Measurements from ENCODE around the gene TTC39C.
"Not testable (repeated sequence)": the region's sequence is repeated elsewhere in the genome, so short reads cannot be mapped to it uniquely, and the experiment has no call there.

The TTC39C gene

GRCh38 chr18:24018299-24018886 is 3.8 kb downstream of the TTC39C start:
- DNase-seq = no peak

DNA sequence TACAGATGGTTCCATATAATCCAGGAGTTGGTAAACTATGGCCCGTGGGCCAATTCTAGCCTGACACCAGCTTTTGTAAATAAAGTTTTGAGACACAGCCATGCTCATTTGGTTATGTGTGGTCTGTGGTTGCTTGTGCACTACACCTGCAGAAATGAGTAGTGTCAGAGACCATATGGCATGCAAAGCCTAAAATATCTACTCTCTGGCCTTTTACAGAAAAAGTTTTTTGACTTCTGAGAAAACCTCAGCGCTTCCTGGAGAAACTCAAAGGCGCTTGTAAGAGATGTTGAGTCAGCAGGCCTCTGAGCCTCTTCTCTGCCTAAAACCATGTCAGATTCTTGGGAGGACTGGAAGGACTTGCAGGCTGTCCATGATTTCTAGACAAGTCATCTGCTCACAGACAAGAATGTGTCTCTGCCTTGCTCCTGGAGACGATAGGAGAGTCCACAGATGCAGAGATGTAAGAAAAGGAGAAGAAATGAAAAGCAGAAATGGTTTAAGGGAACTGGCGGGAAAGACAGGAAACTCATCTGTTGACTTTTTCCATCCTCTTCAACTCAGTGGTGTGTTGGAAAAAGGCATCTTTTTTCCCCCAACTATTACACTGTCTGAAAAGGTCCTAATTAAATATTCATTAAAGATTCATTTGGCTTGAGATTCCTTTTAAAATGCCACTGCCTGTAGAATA is 5.2 kb downstream of the TTC39C start:
- DNase-seq = peak; percentile 78

DNA sequence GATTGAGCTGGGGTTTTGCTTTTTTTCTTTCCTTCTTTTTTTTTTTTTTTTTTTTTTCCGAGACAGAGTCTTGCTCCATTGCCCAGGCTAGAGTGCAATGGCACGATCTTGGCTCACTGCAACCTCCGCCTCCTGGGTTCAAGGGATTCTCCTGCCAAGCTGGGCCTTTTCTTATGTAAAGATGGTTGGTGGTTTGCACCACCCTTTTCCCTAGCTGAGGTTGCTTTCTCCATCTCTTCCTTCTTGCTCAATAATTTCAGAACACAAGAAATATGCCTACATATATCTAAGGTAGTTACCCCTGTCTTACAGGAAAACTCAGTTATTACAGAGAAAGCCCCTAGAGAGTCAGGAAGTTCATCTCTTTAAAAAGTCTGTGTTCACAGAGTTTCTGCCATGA is 7.0 kb downstream of the TTC39C start:
- no peak for DNase-seq

GRCh38 chr18:24022161-24022560 is 7.6 kb downstream of the TTC39C start:
- DNase-seq = no peak

DNA sequence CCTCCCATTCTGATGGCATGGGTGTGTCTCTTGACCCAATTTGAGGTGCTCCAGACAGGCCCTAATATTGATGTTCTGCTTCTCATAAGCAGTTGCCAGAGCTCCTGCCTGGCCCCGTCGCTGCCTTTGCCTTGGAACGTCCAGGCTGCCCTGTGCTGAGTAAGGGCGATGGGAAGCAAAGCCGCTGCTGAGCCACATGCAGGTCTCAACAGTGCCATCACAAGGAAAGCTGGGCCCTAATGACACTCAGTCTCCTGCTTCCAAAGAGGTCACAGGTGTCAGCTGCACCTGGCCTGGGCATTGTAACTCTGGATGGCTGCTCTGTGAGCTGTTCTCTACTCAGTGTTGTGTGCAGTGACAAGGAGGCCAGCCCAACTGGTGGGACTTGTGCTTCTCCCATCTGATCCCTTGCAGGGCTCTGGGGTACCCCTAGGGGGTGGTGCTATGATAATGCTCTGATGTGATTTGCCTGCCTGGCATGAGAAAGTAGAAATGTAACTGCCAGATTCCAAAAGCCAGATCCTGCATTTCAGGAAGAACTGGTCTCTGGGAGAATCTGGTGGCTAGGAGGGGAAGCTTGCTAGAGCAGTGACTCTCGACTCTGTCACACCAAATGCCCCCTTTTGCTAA is 8.7 kb downstream of the TTC39C start:
- DNase-seq = no peak

- DNase-seq = no peak
These were observed 9.9 kb downstream of the TTC39C start for GRCh38 chr18:24024425-24024824.

- DNase-seq = no peak
These were observed 11.9 kb downstream of the TTC39C start for GRCh38 chr18:24026457-24026856.

DNA sequence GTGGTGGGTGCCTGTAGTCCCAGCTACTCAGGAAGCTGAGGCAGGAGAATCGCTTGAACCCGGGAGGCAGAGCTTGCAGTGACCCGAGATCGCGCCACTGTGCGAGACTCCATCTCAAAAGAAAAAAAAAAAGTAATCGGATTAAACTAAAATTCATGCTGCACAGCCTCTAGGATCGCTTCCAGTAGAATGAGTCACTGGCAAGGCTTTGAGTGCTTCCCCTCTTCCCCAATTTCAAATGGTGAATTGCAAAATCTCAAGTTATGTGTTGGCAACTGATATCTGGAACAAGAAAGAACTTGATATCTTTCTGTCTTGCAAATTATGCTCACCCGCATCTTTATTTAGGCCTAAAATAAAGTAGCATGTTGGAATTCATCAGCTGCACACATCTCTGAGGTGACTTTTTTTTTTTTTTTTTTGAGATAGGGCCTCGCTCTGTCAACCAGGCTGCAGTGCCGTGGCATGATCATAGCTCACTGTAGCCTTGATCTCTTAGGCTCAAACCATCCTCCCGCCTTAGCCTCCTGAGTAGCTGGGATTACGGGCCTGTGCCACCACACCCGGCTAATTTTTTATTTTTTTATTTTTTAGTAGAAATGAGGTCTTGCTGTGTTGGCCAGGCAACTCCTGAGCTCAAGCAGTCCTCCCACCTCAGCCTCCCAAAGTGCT is 12.7 kb downstream of the TTC39C start:
- DNase-seq = no peak

DNA sequence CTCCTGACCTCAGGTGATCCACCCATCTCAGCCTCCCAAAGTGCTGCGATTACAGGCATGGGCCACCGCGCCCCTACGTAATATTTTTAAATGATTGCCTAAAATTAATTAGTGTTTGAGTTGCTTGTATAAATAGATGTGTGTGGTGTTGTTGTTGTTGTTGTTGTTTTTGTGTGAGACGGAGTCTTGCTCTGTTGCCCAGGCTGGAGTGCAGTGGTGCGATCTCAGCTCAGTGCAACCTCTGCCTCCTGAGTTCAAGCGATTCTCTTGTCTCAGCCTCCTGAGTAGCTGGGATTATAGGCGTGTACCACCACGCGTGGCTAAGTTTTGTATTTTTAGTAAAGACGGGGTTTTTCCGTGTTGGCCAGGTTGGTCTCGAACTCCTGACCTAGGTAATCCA is 14.4 kb downstream of the TTC39C start:
- DNase-seq = not testable (repeated sequence)

GRCh38 chr18:24031318-24031717 is 16.8 kb downstream of the TTC39C start:
- no peak for DNase-seq

DNA sequence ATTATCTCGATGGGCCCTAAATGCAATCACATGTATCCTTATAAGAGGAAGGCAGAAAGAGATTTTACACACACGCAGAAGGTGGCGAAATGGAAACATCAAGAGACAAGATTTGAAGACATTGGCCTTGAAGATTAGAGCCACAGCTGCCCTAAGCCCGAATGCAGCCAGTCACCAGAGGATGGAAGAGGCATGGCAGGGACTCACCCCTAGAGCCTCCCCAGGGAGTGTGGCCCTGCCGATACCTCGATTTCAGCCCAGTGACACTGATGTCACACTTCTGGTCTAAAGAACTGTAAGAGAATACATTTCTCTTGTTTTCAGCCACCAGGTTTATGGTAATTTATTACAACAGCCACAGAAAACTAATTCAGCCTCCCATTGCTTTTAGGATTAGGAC is 17.4 kb downstream of the TTC39C start:
- DNase-seq = no peak

DNA sequence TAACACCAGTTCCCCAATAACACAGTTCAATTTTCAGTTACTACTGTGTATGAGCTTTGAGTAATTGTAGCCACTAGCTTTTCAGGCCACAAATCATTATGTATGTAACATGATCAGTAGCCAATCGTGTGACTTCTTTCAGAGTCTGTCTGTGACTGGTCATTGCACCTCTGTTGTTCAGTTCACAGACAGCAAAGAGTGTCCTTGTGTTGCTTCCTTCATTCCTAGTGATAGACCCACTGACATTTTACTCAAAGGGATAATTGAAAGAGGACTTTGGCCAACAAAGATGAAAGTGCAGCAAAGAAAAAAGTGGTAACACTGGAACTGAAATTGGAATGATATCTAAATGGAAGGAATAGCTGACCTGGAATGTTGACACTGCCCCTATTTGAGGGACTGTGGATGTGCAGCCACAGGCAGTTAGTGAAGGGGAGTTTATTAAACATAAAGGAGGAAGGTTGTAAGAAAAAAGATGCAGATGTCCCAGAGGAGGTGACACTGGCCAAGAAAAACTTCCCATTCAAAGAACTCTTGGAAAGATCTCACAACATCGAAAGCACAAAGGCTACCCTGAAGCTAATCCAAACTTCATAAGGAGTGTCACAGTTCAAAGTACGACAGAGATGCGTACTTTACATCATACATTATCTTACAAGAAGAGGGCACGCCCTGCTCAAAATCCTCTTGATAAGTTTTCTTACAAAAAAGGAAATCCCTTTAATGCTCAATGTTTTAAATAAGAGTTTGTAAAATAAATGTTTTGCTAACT is 19.3 kb downstream of the TTC39C start:
- no peak for DNase-seq

GRCh38 chr18:24035316-24035715 is 20.8 kb downstream of the TTC39C start:
- DNase-seq = no peak

DNA sequence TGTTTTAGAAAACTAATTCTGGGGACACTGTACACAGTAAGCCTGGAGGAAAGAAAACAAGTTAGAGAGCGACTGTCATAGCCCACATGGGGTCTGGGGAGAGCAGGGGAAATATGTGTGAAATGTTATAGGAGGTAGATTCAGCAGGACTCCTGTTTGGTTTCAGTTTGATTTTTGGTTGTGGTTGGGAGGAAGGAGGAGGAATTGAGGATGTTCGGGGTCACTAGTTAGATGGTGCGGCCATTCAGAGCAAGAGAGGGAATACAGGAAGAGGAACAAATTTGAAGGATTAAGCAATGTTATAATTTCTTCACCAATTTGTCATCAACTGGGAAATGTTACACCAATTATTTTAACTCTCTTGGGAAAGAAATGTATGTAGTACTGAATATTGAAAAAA is 25.1 kb downstream of the TTC39C start:
- DNase-seq = no peak

- DNase-seq = no peak
These were observed 27.1 kb downstream of the TTC39C start for GRCh38 chr18:24041691-24042090.

DNA sequence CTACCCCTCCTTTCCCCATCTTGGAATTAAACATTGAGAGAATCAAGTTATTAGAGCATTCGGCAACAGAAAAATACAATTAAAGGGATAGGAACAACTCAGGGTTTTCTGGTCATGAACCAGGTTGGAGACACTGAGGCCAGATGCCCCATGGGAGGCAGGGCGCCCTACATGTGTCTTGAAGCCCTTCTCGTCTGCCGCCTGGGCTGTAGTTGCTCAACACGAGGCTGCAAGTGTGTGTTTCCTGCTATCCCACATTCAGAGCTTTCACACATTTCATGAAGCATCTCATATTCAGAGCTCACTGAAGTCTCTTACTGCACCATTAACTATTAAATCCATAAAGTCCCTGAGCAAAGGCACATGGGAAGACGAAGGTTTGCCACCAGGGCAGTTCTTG is 28.8 kb downstream of the TTC39C start:
- no peak for DNase-seq

DNA sequence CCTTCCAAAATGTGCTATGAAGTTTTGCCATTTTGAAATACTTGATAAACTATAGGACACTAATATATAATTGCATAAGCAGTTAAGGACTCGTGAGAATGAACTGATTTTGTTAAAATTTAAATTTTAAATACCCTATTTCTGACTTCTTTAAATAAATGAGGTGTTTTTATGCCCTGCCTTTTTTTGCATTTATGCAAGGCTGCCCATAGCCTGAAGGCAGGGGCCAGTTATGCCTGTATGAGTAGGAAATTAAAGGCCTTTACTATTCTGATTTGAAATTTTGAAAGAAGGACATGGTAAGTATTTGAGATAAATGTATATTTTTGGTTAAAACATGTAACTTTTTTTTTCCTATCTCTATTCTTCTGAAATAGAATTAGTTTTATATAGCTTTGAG is 33.7 kb downstream of the TTC39C start:
- DNase-seq = no peak

GRCh38 chr18:24049142-24049541 is 34.6 kb downstream of the TTC39C start:
- no peak for DNase-seq

DNA sequence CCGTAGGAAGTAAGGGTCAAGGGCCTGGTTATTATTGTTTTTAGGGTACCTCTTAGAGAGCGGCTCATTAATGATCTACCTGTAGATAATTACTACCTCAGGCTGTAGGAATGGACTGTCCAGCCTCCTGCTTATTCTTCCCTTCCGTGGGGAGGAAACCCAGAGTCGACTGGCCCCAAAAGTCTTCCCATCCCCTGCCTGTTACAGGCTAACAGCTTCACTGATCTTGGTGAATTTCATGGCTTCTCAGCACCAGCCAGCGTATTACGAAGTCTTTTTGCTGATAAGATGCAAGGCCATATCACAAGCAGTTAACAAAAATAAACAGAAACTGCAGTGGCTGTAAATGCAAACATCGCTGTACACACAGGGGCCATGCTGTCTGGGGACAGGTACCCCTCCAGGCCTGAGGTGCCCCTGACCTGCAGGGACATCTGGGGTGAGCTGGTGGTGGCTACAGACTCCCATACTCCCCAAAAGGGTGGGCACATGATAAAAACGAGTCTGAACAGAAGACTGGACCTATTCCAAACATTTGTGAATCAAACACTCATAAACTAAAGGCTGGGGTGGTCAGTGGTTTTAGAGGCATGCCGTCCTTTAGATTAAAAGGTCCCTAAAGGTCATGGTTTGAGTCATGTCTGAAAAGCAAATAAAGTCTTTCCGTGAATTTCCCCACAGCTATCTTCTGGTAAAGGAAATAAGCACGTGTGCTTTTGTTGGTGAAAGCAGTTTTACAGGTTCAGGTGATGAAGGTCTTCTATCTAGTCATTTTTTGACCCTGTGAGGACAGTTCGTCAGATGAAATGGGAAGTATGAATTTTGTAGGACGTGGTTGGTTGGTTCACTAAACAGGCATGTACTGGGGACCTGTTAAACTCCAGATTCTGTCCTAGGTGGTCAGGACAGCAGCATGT is 36.7 kb downstream of the TTC39C start:
- no peak for DNase-seq

DNA sequence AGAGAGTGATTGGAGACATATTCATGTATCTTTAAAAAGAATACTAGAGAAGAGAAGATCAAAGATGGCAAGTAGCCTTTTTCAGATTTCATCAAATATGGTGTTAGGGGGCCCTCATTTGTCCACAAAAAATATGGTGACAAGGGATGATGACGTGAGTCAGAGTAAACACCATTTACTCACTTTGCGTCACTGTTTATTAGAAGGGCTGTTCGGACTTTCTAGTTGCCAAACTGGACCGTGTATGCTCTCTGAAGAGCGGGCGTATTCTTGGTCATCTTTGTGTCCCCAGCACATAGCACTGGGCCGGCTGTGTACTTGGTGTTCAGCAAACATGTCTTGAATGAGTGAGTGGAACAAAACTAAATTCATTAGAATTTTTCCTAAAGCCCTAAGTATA is 37.5 kb downstream of the TTC39C start:
- no peak for DNase-seq

GRCh38 chr18:24053211-24053610 is 38.7 kb downstream of the TTC39C start:
- DNase-seq = peak; percentile 24

GRCh38 chr18:24054130-24054529 is 39.6 kb downstream of the TTC39C start:
- no peak for DNase-seq

All from CD4-positive, alpha-beta T cell treated with Interleukin-17A for 1 hour (primary cell).